K562 (cell line): ENCODE results near the gene CGNL1.

Experiments used
- BRCA1 ChIP-seq, 2 experiments: fragments of 450-650 bp in 1 of 2; sonication (generic) in 1 of 2; formaldehyde crosslinking in 1 of 2; IDR thresholded peaks; 2 replicates each; pipeline versions ENCODE4 v1.5.0 to v1.6.1; 2017 to 2020; ENCODE audit warnings: mild to moderate bottlenecking in 1 of 2, missing genetic modification reagents in 1 of 2
- CREB1 ChIP-seq, 2 experiments: sonication (generic) in 1 of 2; formaldehyde crosslinking in 1 of 2; IDR thresholded peaks; 2 replicates each; pipeline versions ENCODE4 v1.6.1 to v1.8.0; 2012 to 2022; ENCODE audit warnings: inconsistent platforms in 1 of 2, mild to moderate bottlenecking in 1 of 2, missing genetic modification reagents in 1 of 2, moderate library complexity in 1 of 2
- CTCF ChIP-seq, 3 experiments: IDR thresholded peaks in 2 of 3; conservative IDR thresholded peaks in 1 of 3; 2 replicates each; pipeline ENCODE4 v1.5.1; 2011 to 2012; ENCODE audit warnings: low read length in 3 of 3, mild to moderate bottlenecking in 3 of 3, control low read depth in 2 of 3, improper control_type of control experiment in 1 of 3, inconsistent platforms in 1 of 3, low read depth in 1 of 3, mixed read lengths in 1 of 3, moderate library complexity in 1 of 3; ENCODE audit not compliant: insufficient read depth in 2 of 3
- EP300 ChIP-seq: IDR thresholded peaks from 2 replicates; pipeline ENCODE4 v1.6.1; 2012; ENCODE audit warnings: low read length, improper control_type of control experiment
- GABPB1 ChIP-seq: sonication (generic); formaldehyde crosslinking; IDR thresholded peaks from 2 replicates; pipeline ENCODE4 v1.8.0; 2022; ENCODE audit warnings: mild to moderate bottlenecking, missing genetic modification reagents
- KLF16 ChIP-seq: IDR thresholded peaks from 2 replicates; pipeline ENCODE4 v1.6.1; 2016; ENCODE audit warnings: antibody characterized with exemption
- LARP7 ChIP-seq: fragments of 450-650 bp; IDR thresholded peaks from 2 replicates; pipeline ENCODE4 v1.6.1; 2016
- MTA1 ChIP-seq: fragments of 450-650 bp; IDR thresholded peaks from 2 replicates; pipeline ENCODE4 v1.6.1; 2017; ENCODE audit warnings: borderline replicate concordance
- POU5F1 ChIP-seq: fragments of 150-350 bp; IDR thresholded peaks from 2 replicates; pipeline ENCODE4 v1.6.1; 2014; ENCODE audit warnings: borderline replicate concordance, low read length, low read depth, mild to moderate bottlenecking; ENCODE audit not compliant: partially characterized antibody
- SMAD1 ChIP-seq: fragments of 150-350 bp; IDR thresholded peaks from 2 replicates; pipeline ENCODE4 v1.6.1; 2014; ENCODE audit warnings: low read length, low read depth; ENCODE audit not compliant: partially characterized antibody
- XRCC3 ChIP-seq: fragments of 450-650 bp; IDR thresholded peaks from 2 replicates; pipeline ENCODE4 v1.6.1; 2017; ENCODE audit warnings: mild to moderate bottlenecking, moderate library complexity
- YY1 ChIP-seq, 3 experiments: IDR thresholded peaks; 2 replicates each; pipeline ENCODE4 v1.6.1; 2011; ENCODE audit warnings: low read length in 2 of 3, mild to moderate bottlenecking in 2 of 3, moderate library complexity in 2 of 3, borderline replicate concordance in 1 of 3, control low read depth in 1 of 3, low read depth in 1 of 3; ENCODE audit not compliant: insufficient read depth in 3 of 3, insufficient replicate concordance in 2 of 3, control insufficient read depth in 1 of 3, insufficient read length in 1 of 3; ENCODE audit errors: extremely low read depth in 1 of 3

- TF ChIP-seq YY1 (IDR thresholded peaks at IDR 0.05; ENCODE audit: borderline replicate concordance in 1 of 3, control insufficient read depth in 1 of 3, extremely low read depth in 1 of 3, insufficient read depth in 3 of 3, insufficient read length in 1 of 3, insufficient replicate concordance in 2 of 3, low read depth in 1 of 3, low read length in 2 of 3) (no peak), KLF16 (no peak), MTA1 (no peak), CTCF (IDR thresholded peaks at IDR 0.05 in 2 of 3, conservative IDR thresholded peaks at IDR 0.05 in 1 of 3; ENCODE audit: insufficient read depth in 2 of 3, low read depth in 1 of 3, low read length in 3 of 3) (no peak), GABPB1 (CRISPR knock-in tag) (no peak), BRCA1 (IDR thresholded peaks at IDR 0.05) (no peak), BRCA1 (CRISPR knock-in tag; IDR thresholded peaks at IDR 0.05) (no peak), POU5F1 (no peak), LARP7 (no peak), EP300 (no peak), SMAD1 (no peak), XRCC3 (no peak), CREB1 (IDR thresholded peaks at IDR 0.05) (no peak), CREB1 (CRISPR knock-in tag; IDR thresholded peaks at IDR 0.05) (no peak)
These were observed 47.4 kb downstream of the CGNL1 start for GRCh38 chr15:57423599-57424140.
